DOHH2 (cell line): ENCODE measurements around the gene DOCK4.

ENCODE experiments used
- H3F3A ChIP-seq: fragments of 200-600 bp; sonication (generic), shearing (Covaris generic); 2 replicates; pipeline ENCODE4 v1.6.0; 2016; ENCODE audit warnings: antibody characterized with exemption, mild to moderate bottlenecking; ENCODE audit not compliant: control insufficient read depth, insufficient read depth
- H3K27ac ChIP-seq: fragments of 200-600 bp; sonication (generic); 2 replicates; pipeline ENCODE4 v1.5.1; 2014; ENCODE audit warnings: low read depth, mild to moderate bottlenecking, low read length, moderate library complexity
- H3K27me3 ChIP-seq: fragments of 200-600 bp; sonication (generic); 2 replicates; pipeline ENCODE4 v1.6.1; 2014; ENCODE audit warnings: mild to moderate bottlenecking, low read length, mixed read lengths; ENCODE audit not compliant: control insufficient read depth
- H3K36me3 ChIP-seq: fragments of 200-600 bp; sonication (generic); 2 replicates; pipeline ENCODE4 v1.6.1; 2014; ENCODE audit warnings: mild to moderate bottlenecking, low read length, moderate library complexity, mixed read lengths; ENCODE audit not compliant: control insufficient read depth
- H3K4me1 ChIP-seq: fragments of 200-600 bp; sonication (generic); 2 replicates; pipeline ENCODE4 v1.6.1; 2014; ENCODE audit warnings: mild to moderate bottlenecking, low read length, mixed read lengths; ENCODE audit not compliant: control insufficient read depth
- H3K4me2 ChIP-seq: fragments of 200-600 bp; sonication (generic); 2 replicates; pipeline ENCODE4 v1.6.0; 2014; ENCODE audit warnings: mild to moderate bottlenecking, low read length, moderate library complexity
- H3K4me3 ChIP-seq: fragments of 200-600 bp; sonication (generic); 2 replicates; pipeline ENCODE4 v1.5.1; 2014; ENCODE audit warnings: mild to moderate bottlenecking, low read length, mixed read lengths
- H3K79me2 ChIP-seq: fragments of 200-600 bp; sonication (generic); 2 replicates; pipeline ENCODE4 v1.6.1; 2014; ENCODE audit warnings: mild to moderate bottlenecking, low read length, mixed read lengths; ENCODE audit not compliant: control insufficient read depth
- H3K9me2 ChIP-seq: fragments of 200-600 bp; sonication (generic); replicated peaks from 2 replicates; pipeline ENCODE4 v1.6.1; 2014; ENCODE audit warnings: mild to moderate bottlenecking, low read length, mixed read lengths; ENCODE audit not compliant: control insufficient read depth
- H3K9me3 ChIP-seq: fragments of 200-600 bp; sonication (generic); 2 replicates; pipeline ENCODE4 v1.6.1; 2014; ENCODE audit warnings: antibody characterized with exemption, low read length, mixed read lengths; ENCODE audit not compliant: control insufficient read depth, insufficient read depth
- H4K20me1 ChIP-seq: fragments of 200-600 bp; sonication (generic); 2 replicates; pipeline ENCODE4 v1.6.0; 2014; ENCODE audit warnings: low read depth, mild to moderate bottlenecking, antibody characterized with exemption, low read length, moderate library complexity; ENCODE audit not compliant: control insufficient read depth, insufficient read depth
- CTCF ChIP-seq: fragments of 200-600 bp; sonication (generic); IDR thresholded peaks from one replicate; pipeline ENCODE4 v1.5.1; 2014; ENCODE audit warnings: antibody characterized with exemption, mild to moderate bottlenecking, low read depth, low read length; ENCODE audit not compliant: poor library complexity, severe bottlenecking
- EZH2phosphoT487 ChIP-seq: fragments of 200-600 bp; sonication (generic); IDR thresholded peaks from 2 replicates; pipeline ENCODE4 v1.6.1; 2017; ENCODE audit warnings: borderline replicate concordance, mild to moderate bottlenecking, antibody characterized with exemption, low read length, moderate library complexity, mixed read lengths

The DOCK4 gene

GRCh38 chr7:111827863-111828504 is 378.2 kb downstream of the DOCK4 start:
- H3K27ac ChIP-seq: no peak overlapping the region
- no peaks in the 10 kb centered on the region for H3F3A ChIP-seq
- no peaks in the 10 kb centered on the region for H3K9me2 ChIP-seq
- H3K79me2 ChIP-seq: no peaks in the 10 kb centered on the region
- no peak overlapping the region for H3K4me2 ChIP-seq
- TF ChIP-seq CTCF: no peak
- TF ChIP-seq EZH2phosphoT487: no peak
- H3K9me3 ChIP-seq: no peaks in the 10 kb centered on the region
- no peaks in the 10 kb centered on the region for H3K4me1 ChIP-seq
- H3K4me3 ChIP-seq: no peak overlapping the region
- no peaks in the 10 kb centered on the region for H3K36me3 ChIP-seq
- no peaks in the 10 kb centered on the region; the same call in 1 of the 2 replicates for H4K20me1 ChIP-seq
- H3K27me3 ChIP-seq: no peaks in the 10 kb centered on the region

GRCh38 chr7:111825046-111825445 is 381.2 kb downstream of the DOCK4 start:
- Histone ChIP-seq H3K27me3 (no peaks in the 10 kb centered on the region), H3K79me2 (no peaks in the 10 kb centered on the region), H3K4me1 (no peaks in the 10 kb centered on the region), H3K27ac (no peak overlapping the region), H3K4me3 (no peak overlapping the region), H3K9me2 (no peaks in the 10 kb centered on the region), H3K9me3 (no peaks in the 10 kb centered on the region), H3F3A (no peaks in the 10 kb centered on the region), H3K36me3 (no peaks in the 10 kb centered on the region), H3K4me2 (no peak overlapping the region), H4K20me1 (no peaks in the 10 kb centered on the region; the same call in 1 of the 2 replicates)
- TF ChIP-seq CTCF: no peak

- Histone ChIP-seq H3K9me2 (no peaks in the 10 kb centered on the region), H4K20me1 (no peaks in the 10 kb centered on the region; the same call in 1 of the 2 replicates), H3F3A (no peaks in the 10 kb centered on the region), H3K79me2 (no peaks in the 10 kb centered on the region), H3K4me3 (no peak overlapping the region), H3K27me3 (no peaks in the 10 kb centered on the region), H3K36me3 (no peaks in the 10 kb centered on the region), H3K4me1 (no peaks in the 10 kb centered on the region), H3K27ac (no peak overlapping the region), H3K9me3 (no peaks in the 10 kb centered on the region), H3K4me2 (no peak overlapping the region)
- no peak for TF ChIP-seq CTCF
- no peak for TF ChIP-seq EZH2phosphoT487
Measured at GRCh38 chr7:111823826-111824225, 382.4 kb downstream of the DOCK4 start.
